Esophagus mucosa (tissue), 1 donor: ENCODE data around the gene NAIF1. TPM values are rescaled to one million over a fixed set of nuclear protein-coding genes. Genes with fewer than 3 reads are reported as not detected.
"Not testable (repeated sequence)": the region's sequence is repeated elsewhere in the genome, so short reads cannot be mapped to it uniquely, and the experiment has no call there.

Experiments used
- ATAC-seq: fragments of 200-7000 bp; cut with Tn5 transposase; one replicate; pipeline ENCODE4 v1.9.1; 2020
- total RNA-seq: library from RNA; stranded (reverse); gene quantifications from one replicate; pipeline ENCODE4 v1.2.4, GENCODE V29; 2023
- donor health status: DM: yes; HTN: yes; CAD: no.

NAIF1 gene
- total RNA-seq, 1 donor from 2014 or later: 7.1 TPM

GRCh38 chr9:128084746-128085145, 17.6 kb upstream of the NAIF1 start:
- no peak for ATAC-seq

GRCh38 chr9:128082151-128082550, 15.0 kb upstream of the NAIF1 start:
- ATAC-seq: peak; percentile 80

- no peak for ATAC-seq
These were observed 13.9 kb upstream of the NAIF1 start for GRCh38 chr9:128081056-128081455.

GRCh38 chr9:128080206-128080605, 13.1 kb upstream of the NAIF1 start:
- ATAC-seq: no peak

- ATAC-seq: peak; percentile 78
These were observed 11.6 kb upstream of the NAIF1 start for GRCh38 chr9:128078504-128079434.

GRCh38 chr9:128077847-128078503, 10.9 kb upstream of the NAIF1 start:
- ATAC-seq: no peak

GRCh38 chr9:128073253-128073886, 6.2 kb upstream of the NAIF1 start:
- no peak for ATAC-seq

GRCh38 chr9:128072144-128073021, 5.3 kb upstream of the NAIF1 start:
- ATAC-seq: no peak

- not testable (repeated sequence) for ATAC-seq
These were observed 4.4 kb upstream of the NAIF1 start for GRCh38 chr9:128071475-128071874.

GRCh38 chr9:128070874-128071273, 3.8 kb upstream of the NAIF1 start:
- no peak for ATAC-seq

GRCh38 chr9:128068386-128069205, 1.5 kb upstream of the NAIF1 start:
- peak; percentile 3 for ATAC-seq

GRCh38 chr9:128067645-128068385, 695 bp upstream of the NAIF1 start, which contains the start of gene SLC25A25:
TSS of gene SLC25A25 (plus strand) at chr9:128068232. CDS start at chr9:128068320, 88 bp downstream.
- peak; percentile 96 for ATAC-seq

- ATAC-seq: no peak
These were observed 1.0 kb downstream of the NAIF1 start for GRCh38 chr9:128065907-128066712.

GRCh38 chr9:128062846-128063831, 4.0 kb downstream of the NAIF1 start:
- ATAC-seq: no peak

GRCh38 chr9:128062279-128062678, 4.8 kb downstream of the NAIF1 start:
- no peak for ATAC-seq

- no peak for ATAC-seq
These were observed 5.7 kb downstream of the NAIF1 start for GRCh38 chr9:128061275-128061960.

GRCh38 chr9:128059365-128059983, 7.6 kb downstream of the NAIF1 start:
- ATAC-seq: no peak
